HG03457 (cell line): ENCODE data around the gene PHF11.
"Not testable (repeated sequence)": the region's sequence is repeated elsewhere in the genome, so short reads cannot be mapped to it uniquely, and the experiment has no call there.

Source experiments
- ATAC-seq: cut with Tn5 transposase; IDR thresholded peaks from one replicate; pipeline ENCODE4 v1.9.1; 2021; ENCODE audit warnings: moderate number of reproducible peaks; ENCODE audit not compliant: unreplicated experiment

The PHF11 gene

DNA sequence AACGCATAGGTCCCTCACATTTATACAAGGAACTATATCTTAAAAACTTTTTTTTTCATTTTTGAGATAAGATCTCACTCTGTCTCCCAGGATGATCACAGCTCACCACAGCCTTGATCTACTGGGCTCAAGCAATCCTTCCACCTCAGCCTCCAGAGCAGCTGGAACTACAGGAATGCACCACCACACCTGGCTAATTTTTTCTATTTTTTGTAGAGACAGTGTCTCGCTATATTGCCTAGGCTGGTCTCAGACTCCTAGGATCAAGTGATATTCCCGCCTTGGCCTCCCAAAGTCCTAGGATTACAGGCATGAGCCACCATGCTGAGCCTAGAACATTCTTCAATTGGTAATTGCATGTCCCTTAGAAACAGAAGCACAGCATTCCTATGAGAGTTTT, 47.9 kb downstream of the PHF11 start:
- no peak for ATAC-seq

DNA sequence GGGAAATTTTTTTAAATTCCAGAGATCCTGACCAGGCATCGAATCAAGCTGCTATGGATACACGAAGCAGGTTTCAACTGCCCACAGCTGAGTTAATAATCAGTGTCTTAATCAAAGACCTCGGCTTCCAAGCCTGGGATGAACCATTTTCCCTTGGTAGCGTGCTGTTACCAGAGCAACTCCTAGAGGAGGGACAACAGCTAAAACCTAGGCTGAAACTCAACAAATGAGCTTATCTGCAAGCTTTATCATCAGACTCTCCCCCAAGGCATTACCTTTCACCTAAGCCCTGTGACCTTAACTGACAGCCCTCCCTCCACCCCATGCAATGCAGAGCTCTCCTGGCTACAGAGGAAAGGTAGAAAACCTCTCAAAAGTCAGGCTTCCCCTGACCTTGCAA, 49.9 kb downstream of the PHF11 start:
- ATAC-seq = no peak

DNA sequence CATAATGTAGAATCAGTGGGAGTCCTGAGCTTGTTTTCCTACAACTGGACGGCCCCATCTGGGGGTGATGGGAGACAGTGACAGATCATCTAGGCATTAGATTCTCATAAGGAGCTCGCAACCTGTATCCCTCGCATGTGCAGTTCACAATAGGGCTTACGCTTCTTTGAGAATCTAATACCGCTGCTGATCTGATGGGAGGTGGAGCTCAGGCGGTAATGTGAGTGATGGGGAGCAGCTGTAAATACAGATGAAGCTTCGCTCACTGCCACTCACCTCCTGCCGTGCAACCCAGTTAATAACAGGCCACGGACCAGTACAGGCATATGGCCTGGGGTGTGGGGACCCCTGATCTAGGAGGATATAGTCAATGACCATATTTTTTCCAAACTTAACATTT, 50.8 kb downstream of the PHF11 start:
- no peak for ATAC-seq

DNA sequence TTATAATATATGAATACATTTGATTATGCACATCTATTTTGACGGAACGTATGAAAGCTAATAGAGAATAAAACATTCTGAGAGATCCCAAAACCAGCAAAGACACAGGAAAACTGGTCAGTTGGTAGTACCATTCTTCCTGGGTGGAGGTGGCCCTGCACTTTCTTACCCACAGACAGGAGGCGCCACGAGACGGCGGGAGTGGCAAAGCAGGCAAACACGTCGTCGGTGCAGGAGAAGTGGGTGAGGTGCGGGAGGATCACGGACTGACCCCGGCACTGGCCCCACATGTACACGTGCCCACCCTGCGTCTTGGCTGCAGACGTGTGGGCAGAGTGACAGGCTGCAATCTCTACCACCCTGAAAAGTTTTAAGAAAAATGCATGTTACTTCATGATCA, 53.5 kb downstream of the PHF11 start:
- no peak for ATAC-seq

DNA sequence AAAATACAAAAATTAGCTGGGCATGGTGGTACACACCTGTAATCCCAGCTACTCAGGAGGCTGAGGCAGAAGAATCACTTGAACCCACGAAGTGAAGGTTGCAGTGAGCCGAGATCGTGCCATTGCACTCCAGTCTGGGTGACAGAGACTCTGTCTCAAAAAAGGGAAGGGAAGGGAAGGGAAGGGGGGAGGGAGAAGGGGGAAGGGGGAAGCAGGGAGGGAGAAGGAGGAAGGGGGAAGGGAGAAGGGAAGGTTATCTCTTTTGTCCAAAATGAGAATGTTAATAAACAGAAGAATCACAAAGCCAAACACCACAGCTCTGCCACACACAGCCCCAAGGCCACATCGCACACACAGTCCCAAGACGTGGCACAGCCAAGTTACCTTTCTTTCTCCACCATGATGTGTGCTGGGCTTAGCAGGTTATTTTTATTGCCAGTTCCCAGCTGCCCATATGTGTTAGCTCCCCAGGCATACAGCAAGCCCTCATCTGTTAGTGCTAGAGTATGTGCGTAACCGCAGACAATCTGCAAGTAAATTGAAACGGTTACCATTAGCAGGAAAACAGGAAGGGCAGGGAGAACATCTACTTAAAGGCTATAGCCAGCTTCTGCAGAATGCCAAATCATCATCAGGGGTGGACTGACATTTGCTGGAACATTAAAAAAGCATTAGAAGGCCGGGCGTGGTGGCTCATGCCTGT, 55.3 kb downstream of the PHF11 start:
- ATAC-seq = no peak

DNA sequence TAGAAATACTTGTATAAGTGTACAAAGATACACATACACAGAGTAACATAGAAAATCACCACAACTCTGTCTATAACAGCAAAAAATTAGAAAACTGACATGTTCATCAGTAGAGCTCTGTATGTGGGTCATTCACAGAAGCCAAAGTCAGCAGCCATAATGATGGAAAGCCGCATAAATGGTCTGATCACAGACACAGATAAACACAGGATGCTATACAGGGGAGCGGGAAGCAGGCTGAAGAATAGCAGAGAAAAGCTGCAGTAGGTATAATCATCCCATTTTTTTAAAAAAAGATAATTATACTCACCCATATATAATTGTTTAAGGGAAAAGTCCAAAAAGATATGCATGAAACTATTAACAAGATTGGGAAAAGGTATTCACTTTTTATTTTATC, 58.1 kb downstream of the PHF11 start:
- no peak for ATAC-seq

DNA sequence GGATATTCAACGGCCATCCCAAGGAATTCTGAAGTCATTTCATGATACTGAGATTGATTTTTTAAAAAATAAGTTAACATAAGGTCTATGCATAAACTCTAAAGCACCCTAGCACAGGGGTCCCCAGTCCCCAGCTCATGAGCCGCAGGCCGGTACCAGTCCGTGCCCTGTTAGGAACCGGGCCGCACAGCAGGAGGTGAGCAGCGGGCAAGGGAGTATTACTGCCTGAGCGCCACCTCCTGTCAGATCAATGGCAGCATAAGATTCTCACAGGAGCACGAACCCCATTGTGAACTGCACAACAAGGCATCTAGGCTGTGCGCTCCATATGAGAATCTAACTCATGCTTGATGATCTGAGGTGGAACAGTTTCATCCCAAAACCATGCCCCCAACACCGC, 58.6 kb downstream of the PHF11 start:
- ATAC-seq = no peak

DNA sequence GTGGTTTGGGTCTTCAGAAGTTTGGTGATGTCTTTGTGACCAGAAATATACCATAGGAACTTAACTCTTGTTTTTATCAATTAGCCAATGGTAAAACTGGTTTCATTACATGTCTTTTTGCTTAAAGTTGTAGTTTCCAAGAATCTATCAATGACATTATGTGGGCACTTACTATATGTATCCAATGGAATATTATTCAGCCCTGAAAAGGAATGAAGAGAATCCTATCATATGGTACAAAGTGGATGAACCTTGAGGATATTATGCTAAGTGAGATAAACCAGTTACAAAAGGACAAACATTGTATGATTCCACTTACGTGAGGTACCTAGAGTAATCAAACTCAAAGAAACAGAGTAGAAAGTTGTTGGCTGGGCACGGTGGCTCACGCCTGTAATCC, 63.3 kb downstream of the PHF11 start:
- no peak for ATAC-seq

DNA sequence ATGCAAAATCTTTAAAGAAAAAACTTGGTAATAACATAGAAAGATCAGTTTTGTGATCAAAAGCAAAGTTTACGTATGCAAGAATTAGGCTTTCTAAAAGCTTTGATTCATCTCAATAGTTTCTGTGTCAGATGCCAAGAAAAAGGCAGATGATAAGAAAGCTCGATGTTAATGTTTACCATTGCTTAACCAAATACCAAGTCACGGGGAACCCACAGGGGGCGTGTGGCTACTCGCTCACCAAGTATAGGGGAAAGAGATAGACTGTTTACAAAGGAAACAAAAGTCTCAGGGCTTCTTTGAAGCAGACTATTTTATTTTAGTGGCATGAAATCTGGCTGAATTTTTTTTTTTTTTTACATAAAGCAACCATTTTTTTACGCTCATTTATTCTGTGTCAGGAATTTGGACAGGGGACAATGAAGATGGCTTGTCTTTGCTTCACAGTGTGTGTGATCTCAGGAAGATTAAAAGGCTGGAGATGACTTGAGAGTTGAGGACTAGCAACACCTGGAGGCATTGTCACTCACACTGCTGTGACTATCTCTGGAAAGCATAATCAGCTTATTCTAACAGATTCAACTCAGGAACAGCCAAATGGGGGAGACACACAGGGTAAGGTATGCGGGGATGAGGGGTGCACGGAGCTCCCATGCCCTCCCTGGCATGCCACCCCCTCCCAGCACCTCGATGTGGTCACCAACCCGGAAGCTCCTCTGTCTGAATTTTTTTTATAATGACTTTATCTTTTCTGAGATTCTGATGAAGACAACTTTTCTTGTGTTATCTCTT, 64.7 kb downstream of the PHF11 start:
- no peak for ATAC-seq

DNA sequence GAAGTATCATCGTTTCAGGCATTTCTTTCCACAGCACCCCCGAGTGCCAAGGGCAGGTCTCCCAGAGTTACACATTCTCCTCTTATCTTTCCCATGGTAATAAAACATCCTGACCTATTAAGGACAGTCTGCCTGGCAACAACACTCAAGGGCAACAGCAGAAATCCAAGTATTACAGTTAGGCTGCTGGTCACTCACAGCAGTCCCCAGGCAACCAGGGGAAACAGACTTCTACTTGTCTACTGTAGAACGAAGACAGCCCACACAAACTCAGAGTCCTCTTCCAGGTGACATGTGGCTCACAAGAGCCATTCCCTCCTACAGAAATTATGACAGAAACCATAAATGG, 65.3 kb downstream of the PHF11 start:
- no peak for ATAC-seq

DNA sequence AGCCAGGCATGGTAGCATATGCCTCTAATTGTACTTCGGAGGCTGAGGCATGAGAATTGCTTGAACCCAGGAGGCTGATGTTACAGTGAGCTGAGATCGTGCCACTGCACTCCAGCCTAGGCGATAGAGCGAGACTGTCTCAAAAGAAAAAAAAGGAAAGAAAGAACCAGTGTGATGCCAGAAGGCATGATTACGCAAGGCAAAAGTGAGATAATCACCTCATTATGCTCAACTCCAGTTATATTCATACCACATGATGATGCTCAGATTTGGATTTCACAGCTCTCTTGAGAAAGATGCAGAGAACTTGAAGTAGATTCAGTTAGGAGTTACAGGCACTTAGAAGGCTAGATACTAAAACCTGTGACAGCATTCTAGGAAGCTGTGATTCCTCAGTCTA, 67.8 kb downstream of the PHF11 start:
- ATAC-seq = no peak

DNA sequence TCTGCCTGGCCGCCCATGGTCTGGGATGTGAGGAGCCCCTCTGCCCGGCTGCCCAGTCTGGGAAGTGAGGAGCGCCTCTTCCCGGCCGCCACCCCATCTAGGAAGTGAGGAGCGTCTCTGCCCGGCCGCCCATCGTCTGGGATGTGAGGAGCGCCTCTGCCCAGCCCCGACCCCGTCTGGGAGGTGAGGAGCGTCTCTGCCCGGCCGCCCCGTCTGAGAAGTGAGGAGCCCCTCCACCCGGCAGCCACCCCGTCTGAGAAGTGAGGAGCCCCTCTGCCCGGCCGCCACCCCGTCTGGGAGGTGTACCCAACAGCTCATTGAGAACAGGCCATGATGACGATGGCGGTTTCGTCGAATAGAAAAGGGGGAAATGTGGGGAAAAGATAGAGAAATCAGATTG, 69.7 kb downstream of the PHF11 start:
- ATAC-seq = not testable (repeated sequence)

DNA sequence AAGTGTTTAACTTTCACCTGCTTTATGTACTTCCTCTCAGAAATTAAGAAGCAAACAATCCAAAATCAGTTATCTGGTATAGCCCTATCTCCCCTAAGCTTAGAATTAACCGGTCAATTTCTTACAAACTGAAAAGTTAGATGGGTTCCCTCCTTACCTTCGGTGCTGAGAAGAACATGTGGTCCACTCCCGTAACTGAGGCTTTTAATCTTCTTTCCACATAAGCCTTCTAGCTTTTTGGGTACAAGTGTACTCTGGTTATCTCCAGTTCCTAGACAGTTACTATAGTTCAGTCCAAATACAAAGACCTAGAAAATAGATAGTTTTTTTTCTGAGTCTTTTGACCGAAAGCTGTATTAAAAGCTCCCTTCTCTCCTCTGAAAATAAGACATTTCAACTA, 70.7 kb downstream of the PHF11 start:
- ATAC-seq = no peak

DNA sequence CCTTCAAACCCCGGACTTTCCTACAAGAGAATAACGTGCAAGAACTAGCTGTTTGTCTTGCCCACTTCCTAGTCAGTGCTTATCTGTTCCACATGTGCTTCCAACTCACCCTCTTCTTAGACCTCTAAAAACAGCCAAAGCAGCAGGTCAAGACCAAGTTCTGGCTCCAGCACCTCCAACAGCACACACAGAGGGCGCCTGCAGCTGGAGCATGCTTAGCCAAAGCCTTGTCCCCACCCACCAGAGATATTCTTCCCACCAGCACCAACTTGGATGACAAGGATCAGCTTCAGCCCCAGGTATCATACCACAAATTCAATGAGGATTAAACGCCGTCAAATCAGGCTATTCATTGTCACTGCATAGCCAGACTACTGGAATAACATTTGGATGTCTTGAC, 71.7 kb downstream of the PHF11 start:
- ATAC-seq = no peak

DNA sequence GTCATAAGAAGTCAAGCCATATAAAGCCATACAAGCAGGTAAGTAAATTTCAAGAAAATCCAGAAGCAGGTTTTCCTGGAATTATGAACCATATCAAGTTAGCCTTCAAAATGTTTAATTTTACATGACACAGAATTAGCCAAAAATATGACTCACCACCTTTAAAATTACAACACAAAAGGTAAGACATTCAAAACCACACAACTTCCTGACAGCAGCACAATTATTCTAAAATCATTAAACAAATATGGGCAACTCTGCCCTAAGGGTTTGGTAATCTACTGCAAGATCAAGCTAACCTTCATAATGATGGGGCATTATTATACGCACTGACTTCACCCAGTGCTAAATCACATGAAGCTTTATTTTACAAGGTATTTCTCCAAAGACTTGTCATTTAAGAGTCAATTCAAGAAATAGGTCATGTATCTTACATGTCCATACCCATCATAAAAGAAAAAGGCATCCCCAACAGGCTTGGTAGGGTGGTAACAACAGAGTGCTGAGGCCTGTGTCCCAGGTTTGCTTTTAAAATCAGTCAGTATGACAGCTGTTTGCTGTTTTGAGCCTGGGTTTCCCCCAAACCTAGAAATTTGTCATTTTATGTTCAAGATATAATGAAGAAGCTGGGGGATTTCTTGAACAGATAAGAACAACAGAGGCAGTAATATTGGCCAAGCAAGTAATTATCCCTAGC, 74.4 kb downstream of the PHF11 start:
- peak; percentile 51 for ATAC-seq

DNA sequence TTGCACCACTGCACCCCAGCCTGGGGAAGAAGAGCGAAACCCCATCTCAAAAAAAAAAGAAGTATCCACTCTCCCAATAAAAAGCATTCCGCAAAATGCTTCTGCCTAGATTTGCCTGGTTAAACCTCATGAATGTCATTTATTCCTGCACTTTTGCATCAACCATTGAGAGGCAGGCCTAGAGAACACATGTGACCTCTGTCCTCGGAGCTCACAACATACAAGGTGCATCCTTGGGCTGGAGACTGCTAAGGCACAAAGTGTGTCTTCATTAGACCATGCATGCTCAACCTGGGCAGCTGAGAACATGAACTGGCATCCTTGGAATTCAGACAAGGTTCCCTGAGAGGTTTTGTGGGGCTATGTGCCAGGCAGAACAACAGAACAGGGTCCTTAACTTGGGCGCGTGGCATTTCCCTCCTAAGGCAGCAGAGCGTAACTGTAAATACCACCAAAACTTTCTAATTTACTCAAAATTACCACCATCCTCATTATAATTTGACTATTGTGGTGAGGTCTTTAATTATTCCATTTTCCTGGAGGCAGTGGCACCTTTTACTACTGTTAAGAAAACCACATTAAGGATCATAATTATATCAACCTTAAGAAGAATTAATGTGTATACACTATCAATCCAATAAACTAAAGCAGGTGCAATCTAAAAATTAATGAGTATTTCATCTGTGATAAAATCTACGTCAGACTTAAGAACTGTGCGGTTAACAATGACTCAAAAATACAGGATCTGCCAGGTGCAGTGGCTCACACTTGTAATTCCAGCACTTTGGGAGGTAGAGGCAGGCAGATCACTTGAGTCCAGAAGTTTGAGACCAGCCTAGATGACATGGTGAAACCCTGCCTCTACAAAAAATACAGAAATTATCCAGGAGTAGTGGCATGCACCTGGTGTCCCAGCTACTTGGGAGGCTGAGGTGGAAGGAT, 75.8 kb downstream of the PHF11 start:
- ATAC-seq = no peak
